ENCODE results near the gene TACR2.

TACR2 gene

GRCh38 chr10:69421611-69422308 lies 5.0 kb upstream of the TACR2 start:
- H3K9ac ChIP-seq (ENCODE audit: low read depth, low read length) = no peak overlapping the region
- H2AFZ ChIP-seq (ENCODE audit: low read depth, low read length) = no peak overlapping the region
- no peaks in the 10 kb centered on the region for H3K9me3 ChIP-seq (ENCODE audit: insufficient read depth, low read length, severe bottlenecking)
- H3K4me2 ChIP-seq (ENCODE audit: insufficient read depth, low read length) = no peak overlapping the region
- DNase-seq (no peak), ATAC-seq (ENCODE audit: insufficient read depth, low read depth) (peak; percentile 36; the same call in 2 of the 3 replicates)
- H3K27ac ChIP-seq (ENCODE audit: low read length) = no peak overlapping the region
- no peaks in the 10 kb centered on the region for H4K20me1 ChIP-seq (ENCODE audit: insufficient read depth, low read length)
- no peaks in the 10 kb centered on the region for H3K27me3 ChIP-seq (ENCODE audit: insufficient read depth, low read length, poor library complexity)
- H3K4me3 ChIP-seq (ENCODE audit: low read depth in 1 of 2, low read length in 2 of 2) = no peak overlapping the region
- no peaks in the 10 kb centered on the region for H3K79me2 ChIP-seq (ENCODE audit: insufficient read depth, low read length)
- no peak for TF ChIP-seq CTCF (IDR thresholded peaks at IDR 0.05; ENCODE audit: borderline replicate concordance, extremely low read depth, low read length, poor library complexity, severe bottlenecking)
- no peak for TF ChIP-seq EZH2 (IDR thresholded peaks at IDR 0.05; ENCODE audit: borderline replicate concordance, low read depth, low read length, severe bottlenecking)
- no peaks in the 10 kb centered on the region for H3K4me1 ChIP-seq (ENCODE audit: insufficient read depth, low read length)
- no peaks in the 10 kb centered on the region for H3K36me3 ChIP-seq (ENCODE audit: insufficient read depth, low read length)

DNA sequence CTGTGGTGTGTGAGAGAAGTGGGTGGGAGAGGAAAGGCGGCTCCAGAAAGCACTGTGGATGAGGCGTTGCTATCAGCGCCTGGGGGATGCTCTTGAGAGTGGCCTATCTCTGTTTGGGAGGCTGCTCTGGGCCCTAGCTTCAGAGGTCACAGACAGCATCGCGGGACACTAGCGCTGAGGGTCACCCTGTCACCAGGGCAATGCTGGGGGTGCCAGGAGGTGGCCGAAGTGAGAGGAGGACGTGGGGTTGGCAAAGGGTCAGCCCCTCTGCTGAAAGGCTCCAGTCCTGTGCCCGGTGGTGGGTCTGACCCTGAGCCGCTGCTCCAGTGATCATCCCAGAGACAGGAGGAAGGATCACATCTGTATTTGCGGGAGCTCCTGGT lies 3.0 kb upstream of the TACR2 start:
- no peak for ATAC-seq (ENCODE audit: insufficient read depth, low read depth)
- Histone ChIP-seq H2AFZ (ENCODE audit: low read depth, low read length) (no peak overlapping the region), H3K4me2 (ENCODE audit: insufficient read depth, low read length) (no peak overlapping the region), H3K79me2 (ENCODE audit: insufficient read depth, low read length) (no peaks in the 10 kb centered on the region), H3K9ac (ENCODE audit: low read depth, low read length) (no peak overlapping the region), H3K4me3 (ENCODE audit: low read depth in 1 of 2, low read length in 2 of 2) (no peak overlapping the region), H3K27me3 (ENCODE audit: insufficient read depth, low read length, poor library complexity) (no peaks in the 10 kb centered on the region), H3K27ac (ENCODE audit: low read length) (no peak overlapping the region), H3K36me3 (ENCODE audit: insufficient read depth, low read length) (no peaks in the 10 kb centered on the region), H3K9me3 (ENCODE audit: insufficient read depth, low read length, severe bottlenecking) (no peaks in the 10 kb centered on the region), H3K4me1 (ENCODE audit: insufficient read depth, low read length) (no peaks in the 10 kb centered on the region), H4K20me1 (ENCODE audit: insufficient read depth, low read length) (no peaks in the 10 kb centered on the region)
- DNase-seq = no peak
- TF ChIP-seq EZH2 (IDR thresholded peaks at IDR 0.05; ENCODE audit: borderline replicate concordance, low read depth, low read length, severe bottlenecking) (no peak), CTCF (IDR thresholded peaks at IDR 0.05; ENCODE audit: borderline replicate concordance, extremely low read depth, low read length, poor library complexity, severe bottlenecking) (no peak)

DNA sequence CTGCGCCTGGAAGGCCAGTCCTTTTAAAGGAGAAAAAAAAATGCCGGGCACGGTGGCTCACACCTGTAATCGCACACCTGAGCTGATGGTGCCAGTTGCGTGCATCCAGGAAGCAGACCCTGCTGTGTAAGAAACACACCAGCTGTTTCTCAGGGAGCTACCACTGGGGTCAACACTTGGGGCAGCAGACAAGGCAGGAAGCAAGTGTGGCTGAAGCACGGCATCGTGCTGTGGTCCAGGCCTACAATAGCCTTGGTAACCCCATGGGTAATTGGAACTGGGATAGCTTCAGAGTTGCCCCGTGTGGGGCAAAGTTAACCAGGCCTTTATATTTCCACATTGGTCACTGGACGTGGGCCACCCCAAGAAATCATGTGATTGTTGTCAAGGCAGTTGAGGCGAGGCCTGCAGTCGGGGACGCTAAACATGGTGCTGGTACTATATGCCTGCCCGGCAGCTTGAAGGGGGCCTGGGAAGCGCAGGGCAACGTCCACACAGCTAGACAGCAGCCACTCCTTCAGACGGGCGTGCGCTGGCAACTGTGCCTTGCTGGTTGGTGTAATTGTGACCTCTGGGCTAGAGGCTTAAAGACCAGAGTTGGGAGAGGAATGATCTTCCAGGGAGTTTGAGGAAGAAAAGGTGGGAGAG lies 2.5 kb upstream of the TACR2 start:
- ATAC-seq (ENCODE audit: insufficient read depth, low read depth) (no peak), DNase-seq (no peak)
- Histone ChIP-seq H3K4me2 (ENCODE audit: insufficient read depth, low read length) (no peak overlapping the region), H2AFZ (ENCODE audit: low read depth, low read length) (no peak overlapping the region), H3K4me3 (ENCODE audit: low read depth in 1 of 2, low read length in 2 of 2) (no peak overlapping the region), H3K27ac (ENCODE audit: low read length) (no peak overlapping the region), H4K20me1 (ENCODE audit: insufficient read depth, low read length) (no peaks in the 10 kb centered on the region), H3K9ac (ENCODE audit: low read depth, low read length) (no peak overlapping the region), H3K27me3 (ENCODE audit: insufficient read depth, low read length, poor library complexity) (no peaks in the 10 kb centered on the region), H3K36me3 (ENCODE audit: insufficient read depth, low read length) (no peaks in the 10 kb centered on the region), H3K79me2 (ENCODE audit: insufficient read depth, low read length) (no peaks in the 10 kb centered on the region), H3K9me3 (ENCODE audit: insufficient read depth, low read length, severe bottlenecking) (no peaks in the 10 kb centered on the region), H3K4me1 (ENCODE audit: insufficient read depth, low read length) (no peaks in the 10 kb centered on the region)
- no peak for TF ChIP-seq CTCF (IDR thresholded peaks at IDR 0.05; ENCODE audit: borderline replicate concordance, extremely low read depth, low read length, poor library complexity, severe bottlenecking)
- no peak for TF ChIP-seq EZH2 (IDR thresholded peaks at IDR 0.05; ENCODE audit: borderline replicate concordance, low read depth, low read length, severe bottlenecking)

Data from DND-41 (cell line).